Stimulated activated CD4-positive, alpha-beta T cell treated with anti-CD3 and anti-CD28 coated beads, Interleukin-1b, Interleukin-23, amount 100 ng/mL, for 24 hours (primary cell): ENCODE measurements around the gene EYA4.

ENCODE experiments used
- DNase-seq, 4 experiments: peaks; one replicate each; pipeline ENCODE4 v3.0.0-alpha.2; 2020; ENCODE audit warnings: low read depth in 4 of 4, low spot score in 1 of 4

The EYA4 gene

GRCh38 chr6:133242637-133243585 lies 1.8 kb downstream of the EYA4 start:
- no peak for DNase-seq

- DNase-seq, result no peak
Observed at GRCh38 chr6:133243723-133244305, 2.7 kb downstream of the EYA4 start.

GRCh38 chr6:133244519-133244918 lies 3.4 kb downstream of the EYA4 start:
- DNase-seq, result no peak

GRCh38 chr6:133245007-133245406 lies 3.9 kb downstream of the EYA4 start:
- no peak for DNase-seq

DNA sequence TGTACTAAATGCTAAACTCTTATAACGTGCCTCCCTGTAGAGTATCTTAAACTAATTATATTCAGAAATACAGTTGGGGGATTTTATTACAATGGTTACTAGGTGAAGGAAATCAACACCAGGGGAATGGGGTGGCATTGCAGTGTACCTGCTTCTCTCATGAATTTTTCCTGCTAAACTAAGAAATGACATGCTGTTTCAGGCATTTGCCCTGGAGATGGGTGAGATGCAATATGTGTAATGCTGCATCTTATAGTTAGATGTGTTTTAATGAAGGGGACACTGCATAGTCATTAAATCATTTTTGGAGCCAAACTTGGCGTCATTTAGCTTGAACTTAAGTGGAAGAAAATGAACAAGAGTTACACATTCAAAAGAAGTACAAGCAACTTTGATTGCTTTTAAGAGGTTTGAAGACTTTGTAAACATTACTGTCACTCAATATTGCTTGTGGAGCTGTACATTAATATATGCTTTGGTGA lies 4.3 kb downstream of the EYA4 start:
- DNase-seq, result no peak

DNA sequence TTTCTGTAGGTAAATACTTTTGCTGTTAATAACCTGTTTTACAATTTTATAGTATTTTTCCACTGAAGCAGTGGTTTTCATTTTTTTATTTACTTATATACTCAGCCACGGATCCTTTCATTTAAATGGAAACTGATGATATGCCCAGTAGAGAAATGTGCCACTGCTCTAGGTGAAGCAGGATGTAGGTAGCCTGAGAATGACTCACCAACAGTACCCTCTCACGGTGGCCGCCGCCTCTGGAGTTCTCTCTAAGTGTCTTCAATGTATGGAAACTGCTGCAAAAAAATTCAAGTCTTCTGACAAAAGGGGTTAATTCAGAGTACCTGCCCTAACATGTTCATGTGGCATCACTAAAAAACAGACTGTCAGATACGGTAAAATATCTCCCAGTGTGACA lies 6.4 kb downstream of the EYA4 start:
- DNase-seq, result no peak

DNA sequence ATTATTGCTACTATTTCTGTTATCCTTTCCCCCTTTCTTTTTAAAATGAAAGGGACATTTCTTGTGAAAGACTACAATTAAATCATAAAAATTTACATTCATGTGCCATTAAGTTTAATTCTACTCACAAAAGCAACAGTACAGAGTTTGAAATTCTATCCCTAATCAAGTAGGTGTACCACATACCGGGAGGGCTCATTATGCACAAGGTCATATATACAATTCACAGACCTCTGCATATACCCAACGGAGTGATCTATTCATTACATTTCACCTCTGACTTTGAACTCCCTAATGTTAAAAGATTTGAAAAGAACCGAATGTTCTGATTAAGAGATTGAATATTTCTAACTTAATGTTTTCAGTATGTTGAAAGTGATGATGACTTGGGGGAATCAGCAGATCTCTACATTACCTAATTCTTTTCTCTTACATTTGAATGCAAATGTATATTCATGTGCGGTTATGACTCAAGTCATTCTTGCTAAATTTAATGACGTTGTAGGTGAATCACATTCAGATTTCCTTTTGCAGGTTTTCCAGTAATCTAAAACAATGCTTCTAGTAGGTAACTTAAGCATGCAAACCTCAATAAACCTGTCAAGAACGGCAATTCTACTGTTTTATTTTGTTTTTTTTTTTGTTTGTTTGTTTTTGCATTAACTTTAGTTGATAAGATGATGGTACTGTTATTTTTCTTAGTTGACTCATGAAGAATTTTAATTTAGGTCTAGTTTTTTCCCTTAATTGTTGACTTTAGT lies 7.3 kb downstream of the EYA4 start:
- no peak for DNase-seq

- DNase-seq, result no peak
Observed at GRCh38 chr6:133251688-133252087, 10.5 kb downstream of the EYA4 start.

- no peak for DNase-seq
Observed at GRCh38 chr6:133254552-133255228, 13.5 kb downstream of the EYA4 start.

- DNase-seq, result no peak
Observed at GRCh38 chr6:133257545-133258105, 16.5 kb downstream of the EYA4 start.

DNA sequence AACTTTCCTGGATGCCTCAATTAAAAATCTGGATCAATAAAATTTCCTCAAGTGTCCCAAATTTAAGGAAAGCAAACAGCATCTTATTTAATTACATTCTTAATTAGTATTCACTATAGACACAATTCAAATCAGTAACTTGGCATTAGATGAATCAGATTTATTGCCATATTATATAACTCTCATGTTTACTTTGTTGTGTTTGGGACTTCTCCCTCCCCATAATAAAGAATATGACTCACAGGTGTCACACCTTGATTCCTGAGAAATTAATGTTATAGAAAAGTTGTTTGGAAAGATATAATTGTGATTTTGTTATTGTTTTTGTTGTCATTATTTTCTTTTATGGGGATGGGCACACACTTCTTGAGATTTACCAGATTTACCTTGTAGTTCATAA lies 18.4 kb downstream of the EYA4 start:
- DNase-seq, result no peak

DNA sequence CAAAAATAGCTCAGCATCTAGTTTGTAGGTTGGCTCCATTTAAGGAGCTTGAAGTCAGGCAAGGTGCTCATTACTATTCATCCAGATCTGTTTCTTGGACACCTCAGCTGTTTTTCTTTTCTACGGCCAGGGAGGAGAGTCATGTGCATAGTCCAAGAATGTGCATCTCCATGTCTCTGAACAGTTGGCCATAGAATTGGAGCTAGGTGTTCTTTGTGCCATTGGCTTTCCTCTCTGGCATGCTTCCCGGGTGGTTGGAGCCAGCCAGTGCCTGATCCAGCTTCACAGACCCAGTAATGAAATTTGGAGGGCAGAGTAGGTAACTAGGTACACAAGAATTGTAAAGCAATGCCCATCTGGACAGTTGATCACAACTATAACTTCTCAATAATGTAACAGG lies 21.6 kb downstream of the EYA4 start:
- no peak for DNase-seq

DNA sequence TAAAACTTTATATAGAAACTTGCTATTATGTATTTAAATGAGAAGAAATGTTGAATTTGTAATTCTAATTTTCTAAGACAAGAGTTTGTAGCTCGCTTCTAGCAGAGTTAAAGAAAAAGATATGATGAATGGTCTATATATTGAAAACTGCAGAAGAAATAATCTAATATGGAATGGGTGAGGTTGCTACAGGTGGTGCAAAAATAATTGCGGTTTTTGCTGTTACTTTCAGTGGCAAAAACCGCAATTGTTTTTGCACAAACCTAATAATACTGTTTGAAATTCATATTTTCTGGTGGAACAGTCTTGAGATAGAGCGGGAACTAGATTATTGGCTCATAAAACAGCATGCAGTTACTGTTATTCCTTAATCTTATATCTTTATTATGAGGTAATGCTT lies 23.9 kb downstream of the EYA4 start:
- DNase-seq, result no peak

- no peak for DNase-seq
Observed at GRCh38 chr6:133266186-133266585, 25.0 kb downstream of the EYA4 start.

DNA sequence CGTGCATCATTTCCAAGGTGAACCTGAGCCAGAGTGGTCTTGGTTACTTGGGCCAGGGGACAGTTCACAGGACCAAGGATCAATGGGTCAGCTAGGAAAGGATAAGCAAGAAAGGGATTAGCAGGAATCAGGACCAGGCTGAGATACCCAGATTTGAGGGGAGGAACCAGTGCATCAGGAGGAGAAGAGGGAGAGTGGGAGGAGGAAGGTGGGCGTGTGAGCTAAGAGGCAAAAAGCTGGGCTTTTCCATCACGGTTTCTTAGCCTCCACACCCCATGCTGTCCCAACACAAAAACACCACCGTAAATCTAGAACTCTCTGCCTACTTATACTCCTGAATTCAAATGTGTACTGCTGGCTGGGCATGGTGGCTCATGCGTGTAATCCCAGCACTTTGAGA lies 27.5 kb downstream of the EYA4 start:
- DNase-seq, result no peak

DNA sequence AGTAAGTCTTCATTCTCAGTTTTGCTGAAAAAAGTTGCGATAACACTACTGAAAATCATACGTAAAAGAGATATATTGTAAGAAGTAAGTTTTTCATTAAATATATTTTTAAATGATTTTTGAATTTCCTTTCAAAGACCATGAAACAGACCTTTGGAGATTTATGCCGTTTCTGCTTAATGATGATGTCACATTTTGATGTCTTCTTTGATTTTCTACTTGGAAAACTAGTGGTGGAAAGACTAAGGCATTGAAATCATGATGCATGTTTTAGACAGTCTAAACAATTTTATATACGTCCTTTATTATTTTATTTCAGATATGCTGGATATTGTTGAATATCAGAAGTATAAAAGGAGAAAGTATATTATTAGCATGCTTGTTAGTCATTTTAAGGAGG lies 33.7 kb downstream of the EYA4 start:
- no peak for DNase-seq

GRCh38 chr6:133275213-133275612 lies 34.1 kb downstream of the EYA4 start:
- DNase-seq, result no peak

DNA sequence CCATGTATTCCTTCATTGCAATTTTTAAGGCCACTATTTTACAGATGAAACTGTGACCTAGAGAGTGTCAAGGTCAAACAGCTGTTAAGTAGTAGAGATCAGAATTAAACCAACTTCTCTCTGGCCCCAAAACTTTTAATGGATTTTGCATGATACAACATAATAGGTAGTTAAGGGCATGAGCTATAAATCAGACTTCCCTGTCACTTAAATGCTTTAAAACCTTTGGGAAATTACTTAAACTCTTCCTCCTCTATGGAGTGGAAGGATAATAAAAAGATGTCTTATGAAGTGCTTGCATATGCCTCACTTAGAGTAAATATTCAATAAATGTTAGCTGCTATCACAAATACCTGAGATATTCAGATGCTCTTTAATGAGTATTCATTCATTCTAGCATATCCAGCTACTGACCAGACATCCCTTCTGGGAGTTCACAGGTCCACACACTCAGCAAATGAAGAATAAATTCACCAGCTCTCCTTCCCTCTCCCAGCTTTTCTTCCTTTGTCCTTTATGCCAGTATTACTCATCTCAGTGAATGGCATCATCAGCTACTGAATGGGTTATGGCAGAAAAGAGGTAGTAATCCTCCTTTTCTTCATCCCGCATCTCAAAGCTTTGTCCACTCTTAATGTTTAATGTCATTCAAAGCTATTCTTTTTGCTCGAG lies 36.2 kb downstream of the EYA4 start:
- no peak for DNase-seq

- DNase-seq, result no peak
Observed at GRCh38 chr6:133277900-133278545, 36.9 kb downstream of the EYA4 start.

DNA sequence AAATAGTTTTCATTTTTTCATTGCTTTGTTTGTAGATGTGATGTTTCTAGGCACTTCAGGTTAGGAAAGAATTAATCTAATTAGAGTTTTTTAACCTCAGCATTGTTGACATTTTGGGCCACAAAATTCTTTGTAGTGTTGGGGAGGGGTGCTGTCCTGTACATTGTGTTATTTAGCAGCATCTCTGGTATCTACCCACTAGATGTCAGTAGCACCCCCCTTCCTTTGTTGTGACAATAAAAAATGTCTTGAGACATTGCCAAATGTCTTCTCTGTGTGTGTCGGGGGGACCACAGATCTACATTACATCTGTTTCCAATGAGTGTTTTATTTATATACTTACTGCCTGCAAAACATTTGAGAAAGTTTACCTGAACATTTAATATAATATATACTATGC lies 45.6 kb downstream of the EYA4 start:
- no peak for DNase-seq
